GM10847 (cell line): ENCODE measurements around the gene PCSK5.

ENCODE experiments used
- POLR2A ChIP-seq: IDR thresholded peaks from 2 replicates; pipeline ENCODE4 v1.6.1; 2011; ENCODE audit not compliant: insufficient read length; ENCODE audit errors: extremely low read depth

Gene PCSK5

GRCh38 chr9:76358628-76359280 lies 468.3 kb downstream of the PCSK5 start:
- TF ChIP-seq POLR2A: no peak

GRCh38 chr9:76359365-76359764 lies 468.9 kb downstream of the PCSK5 start:
- no peak for TF ChIP-seq POLR2A

- no peak for TF ChIP-seq POLR2A
Observed at GRCh38 chr9:76359766-76360165, 469.3 kb downstream of the PCSK5 start.

- no peak for TF ChIP-seq POLR2A
Observed at GRCh38 chr9:76363032-76363395, 472.5 kb downstream of the PCSK5 start.

- no peak for TF ChIP-seq POLR2A
Observed at GRCh38 chr9:76365028-76365427, 474.6 kb downstream of the PCSK5 start.

- no peak for TF ChIP-seq POLR2A
Observed at GRCh38 chr9:76366275-76366674, 475.8 kb downstream of the PCSK5 start.

GRCh38 chr9:76369583-76369982 lies 479.1 kb downstream of the PCSK5 start:
- TF ChIP-seq POLR2A: no peak

GRCh38 chr9:76370396-76371023 lies 480.0 kb downstream of the PCSK5 start:
- no peak for TF ChIP-seq POLR2A

GRCh38 chr9:76371901-76372300 lies 481.4 kb downstream of the PCSK5 start:
- no peak for TF ChIP-seq POLR2A

- TF ChIP-seq POLR2A: no peak
Observed at GRCh38 chr9:76372336-76372735, 481.9 kb downstream of the PCSK5 start.

- TF ChIP-seq POLR2A: no peak
Observed at GRCh38 chr9:76373173-76373783, 482.8 kb downstream of the PCSK5 start.

GRCh38 chr9:76373784-76374474 lies 483.5 kb downstream of the PCSK5 start:
- no peak for TF ChIP-seq POLR2A

GRCh38 chr9:76374783-76375559 lies 484.5 kb downstream of the PCSK5 start:
- TF ChIP-seq POLR2A: no peak

GRCh38 chr9:76377791-76378190 lies 487.3 kb downstream of the PCSK5 start:
- no peak for TF ChIP-seq POLR2A

GRCh38 chr9:76378367-76379073 lies 488.0 kb downstream of the PCSK5 start:
- no peak for TF ChIP-seq POLR2A
